ENCODE measurements around the gene ZNF248.

ZNF248 gene

GRCh38 chr10:37812290-37812689 lies 45.1 kb downstream of the ZNF248 start:
- no peak for DNase-seq (ENCODE audit: low spot score)
- in situ Hi-C loops (cut with MboI; ENCODE audit: low pct_unique_long_range_greater_than_20kb, low sequenced_read_pairs, unreplicated experiment) = no loop called here
- TF ChIP-seq CTCF (IDR thresholded peaks at IDR 0.05; ENCODE audit: extremely low read depth, insufficient read depth, missing control alignments) = no peak

GRCh38 chr10:37803269-37803668 lies 54.1 kb downstream of the ZNF248 start:
- in situ Hi-C loops (cut with MboI; ENCODE audit: low pct_unique_long_range_greater_than_20kb, low sequenced_read_pairs, unreplicated experiment) = no loop called here
- no peak for TF ChIP-seq CTCF (IDR thresholded peaks at IDR 0.05; ENCODE audit: extremely low read depth, insufficient read depth, missing control alignments)
- DNase-seq (ENCODE audit: low spot score) = no peak

- no peak for DNase-seq (ENCODE audit: low spot score)
- no peak for TF ChIP-seq CTCF (IDR thresholded peaks at IDR 0.05; ENCODE audit: extremely low read depth, insufficient read depth, missing control alignments)
- in situ Hi-C loops (cut with MboI; ENCODE audit: low pct_unique_long_range_greater_than_20kb, low sequenced_read_pairs, unreplicated experiment) = no loop called here
Observed at GRCh38 chr10:37801557-37801956, 55.9 kb downstream of the ZNF248 start.

- TF ChIP-seq CTCF (IDR thresholded peaks at IDR 0.05; ENCODE audit: extremely low read depth, insufficient read depth, missing control alignments) = no peak
- no peak for DNase-seq (ENCODE audit: low spot score)
- in situ Hi-C loops (cut with MboI; ENCODE audit: low pct_unique_long_range_greater_than_20kb, low sequenced_read_pairs, unreplicated experiment) = no loop called here
Observed at GRCh38 chr10:37794305-37794976, 63.0 kb downstream of the ZNF248 start.

- no peak for DNase-seq (ENCODE audit: low spot score)
- in situ Hi-C loops (cut with MboI; ENCODE audit: low pct_unique_long_range_greater_than_20kb, low sequenced_read_pairs, unreplicated experiment) = no loop called here
- no peak for TF ChIP-seq CTCF (IDR thresholded peaks at IDR 0.05; ENCODE audit: extremely low read depth, insufficient read depth, missing control alignments)
Observed at GRCh38 chr10:37789590-37789989, 67.8 kb downstream of the ZNF248 start.

- DNase-seq (ENCODE audit: low spot score) = no peak
- in situ Hi-C loops (cut with MboI; ENCODE audit: low pct_unique_long_range_greater_than_20kb, low sequenced_read_pairs, unreplicated experiment) = no loop called here
- TF ChIP-seq CTCF (IDR thresholded peaks at IDR 0.05; ENCODE audit: extremely low read depth, insufficient read depth, missing control alignments) = no peak
Observed at GRCh38 chr10:37784678-37785077, 72.7 kb downstream of the ZNF248 start.
